Urothelium cell line (cell line): Measurements from ENCODE around the gene SCLT1.

Experiments used
- DNase-seq: peaks from one replicate; pipeline ENCODE4 v3.0.0; 2011; ENCODE audit warnings: low spot score, mixed read lengths
- FAIRE-seq: peaks from 2 replicates; lab custom pipeline; 2011; peaks lifted over from hg19 to GRCh38; lab: Jason Lieb, UNC

SCLT1 gene

GRCh38 chr4:128850252-128850651 is 243.1 kb downstream of the SCLT1 start:
- DNase-seq (no peak), FAIRE-seq (no peak)

- DNase-seq (no peak), FAIRE-seq (no peak)
Measured at GRCh38 chr4:128848461-128848860, 244.9 kb downstream of the SCLT1 start.

- FAIRE-seq (no peak), DNase-seq (no peak)
Measured at GRCh38 chr4:128847082-128847724, 246.1 kb downstream of the SCLT1 start.

- DNase-seq: no peak
- no peak for FAIRE-seq
Measured at GRCh38 chr4:128846063-128846462, 247.3 kb downstream of the SCLT1 start.

GRCh38 chr4:128844931-128845330 is 248.4 kb downstream of the SCLT1 start:
- DNase-seq (no peak), FAIRE-seq (no peak)

GRCh38 chr4:128841402-128841801 is 251.9 kb downstream of the SCLT1 start:
- no peak for FAIRE-seq
- DNase-seq: no peak

- FAIRE-seq (no peak), DNase-seq (no peak)
Measured at GRCh38 chr4:128840711-128841318, 252.5 kb downstream of the SCLT1 start.

GRCh38 chr4:128837679-128838078 is 255.7 kb downstream of the SCLT1 start:
- DNase-seq (no peak), FAIRE-seq (no peak)

GRCh38 chr4:128837198-128837597 is 256.1 kb downstream of the SCLT1 start:
- FAIRE-seq (no peak), DNase-seq (no peak)

- FAIRE-seq (no peak), DNase-seq (no peak)
Measured at GRCh38 chr4:128835498-128836222, 257.7 kb downstream of the SCLT1 start.
